Mononuclear cell (primary cell): ENCODE data around the gene ADGRF3. TPM values are rescaled to one million over a fixed set of nuclear protein-coding genes. Genes with fewer than 3 reads are reported as not detected.
A peak's percentile ranks its signal among the peaks of the same experiment; 100 is the strongest.
"Not testable (repeated sequence)": the region's sequence is repeated elsewhere in the genome, so short reads cannot be mapped to it uniquely, and the experiment has no call there.

Experiments
- H3K27me3 ChIP-seq: 2 replicates; pipeline ENCODE4 v1.6.0; 2011; ENCODE audit warnings: low read length, control low read depth; ENCODE audit not compliant: insufficient read depth
- H3K4me1 ChIP-seq: 2 replicates; pipeline ENCODE4 v1.5.1; 2011; ENCODE audit warnings: mild to moderate bottlenecking, low read length, control low read depth; ENCODE audit not compliant: insufficient read depth
- H3K4me3 ChIP-seq: 2 replicates; pipeline ENCODE4 v1.5.1; 2011; ENCODE audit warnings: mild to moderate bottlenecking, low read length, moderate library complexity
- H3K9me3 ChIP-seq: 2 replicates; pipeline ENCODE4 v1.5.1; 2011; ENCODE audit warnings: low read depth, mild to moderate bottlenecking, control low read depth, low read length
- total RNA-seq: library from RNA; depleted of rRNA; stranded (reverse); fragments of >200 nt; gene quantifications from one replicate; pipeline ENCODE4 v1.2.3, GENCODE V29; 2012

ADGRF3 gene
- total RNA-seq: 0.31 TPM

GRCh38 chr2:26346454-26347053, at the start of gene ADGRF3:
ADGRF3 (minus strand) TSS chr2:26346789; CDS start chr2:26346234, 555 bp downstream.
- peaks cover 28% of the 10 kb centered on the region for H3K4me1 ChIP-seq
- no peaks in the 10 kb centered on the region for H3K27me3 ChIP-seq
- H3K4me3 ChIP-seq: peak within 1 kb of the TSS; percentile 70
- H3K9me3 ChIP-seq: no peaks in the 10 kb centered on the region

GRCh38 chr2:26395394-26395793, 48.8 kb upstream of the ADGRF3 start:
- H3K9me3 ChIP-seq: no peaks in the 10 kb centered on the region
- no peaks in the 10 kb centered on the region for H3K4me1 ChIP-seq
- H3K27me3 ChIP-seq: no peaks in the 10 kb centered on the region
- no peak overlapping the region for H3K4me3 ChIP-seq

- Histone ChIP-seq H3K4me3 (no peak overlapping the region), H3K27me3 (no peaks in the 10 kb centered on the region), H3K9me3 (no peaks in the 10 kb centered on the region), H3K4me1 (no peaks in the 10 kb centered on the region)
These were observed 48.1 kb upstream of the ADGRF3 start for GRCh38 chr2:26394694-26395093.

- no peaks in the 10 kb centered on the region for H3K27me3 ChIP-seq
- H3K4me3 ChIP-seq: no peak overlapping the region
- no peaks in the 10 kb centered on the region for H3K9me3 ChIP-seq
- H3K4me1 ChIP-seq: peaks cover 3% of the 10 kb centered on the region
These were observed 40.6 kb upstream of the ADGRF3 start for GRCh38 chr2:26387189-26387588.

GRCh38 chr2:26384597-26384996, 38.0 kb upstream of the ADGRF3 start:
- Histone ChIP-seq H3K4me1 (peaks cover 3% of the 10 kb centered on the region), H3K4me3 (no peak overlapping the region), H3K9me3 (no peaks in the 10 kb centered on the region), H3K27me3 (no peaks in the 10 kb centered on the region)

- Histone ChIP-seq H3K9me3 (no peaks in the 10 kb centered on the region), H3K4me3 (no peak overlapping the region), H3K27me3 (no peaks in the 10 kb centered on the region), H3K4me1 (peaks cover 3% of the 10 kb centered on the region)
These were observed 37.6 kb upstream of the ADGRF3 start for GRCh38 chr2:26384183-26384582.

GRCh38 chr2:26382564-26382963, 36.0 kb upstream of the ADGRF3 start:
- no peak overlapping the region for H3K4me3 ChIP-seq
- no peaks in the 10 kb centered on the region for H3K27me3 ChIP-seq
- H3K4me1 ChIP-seq: peaks cover 3% of the 10 kb centered on the region
- H3K9me3 ChIP-seq: no peaks in the 10 kb centered on the region

GRCh38 chr2:26380281-26380680, 33.7 kb upstream of the ADGRF3 start:
- no peak overlapping the region for H3K4me3 ChIP-seq
- peaks cover 3% of the 10 kb centered on the region for H3K4me1 ChIP-seq
- H3K9me3 ChIP-seq: no peaks in the 10 kb centered on the region
- H3K27me3 ChIP-seq: no peaks in the 10 kb centered on the region

- Histone ChIP-seq H3K27me3 (no peaks in the 10 kb centered on the region), H3K4me1 (no peaks in the 10 kb centered on the region), H3K4me3 (no peak overlapping the region), H3K9me3 (no peaks in the 10 kb centered on the region)
These were observed 30.2 kb upstream of the ADGRF3 start for GRCh38 chr2:26376799-26377198.

GRCh38 chr2:26370909-26371308, 24.3 kb upstream of the ADGRF3 start:
- not testable (repeated sequence) for H3K9me3 ChIP-seq, H3K4me3 ChIP-seq, H3K4me1 ChIP-seq

GRCh38 chr2:26369664-26370063, 23.1 kb upstream of the ADGRF3 start:
- H3K4me3 ChIP-seq, H3K9me3 ChIP-seq, H3K4me1 ChIP-seq, H3K27me3 ChIP-seq: not testable (repeated sequence)

More at GRCh38 chr2:26370909-26371308, 24.3 kb upstream of the ADGRF3 start:
- H3K27me3 ChIP-seq: not testable (repeated sequence)

GRCh38 chr2:26366957-26367356, 20.4 kb upstream of the ADGRF3 start:
- Histone ChIP-seq H3K27me3 (no peaks in the 10 kb centered on the region), H3K9me3 (no peaks in the 10 kb centered on the region), H3K4me3 (no peak overlapping the region), H3K4me1 (no peaks in the 10 kb centered on the region)

- Histone ChIP-seq H3K27me3 (no peaks in the 10 kb centered on the region), H3K4me1 (no peaks in the 10 kb centered on the region), H3K9me3 (no peaks in the 10 kb centered on the region), H3K4me3 (no peak overlapping the region)
These were observed 18.1 kb upstream of the ADGRF3 start for GRCh38 chr2:26364669-26365068.

GRCh38 chr2:26363958-26364357, 17.4 kb upstream of the ADGRF3 start:
- Histone ChIP-seq H3K4me1 (no peaks in the 10 kb centered on the region), H3K4me3 (no peak overlapping the region), H3K27me3 (no peaks in the 10 kb centered on the region), H3K9me3 (no peaks in the 10 kb centered on the region)

GRCh38 chr2:26363323-26363722, 16.7 kb upstream of the ADGRF3 start:
- no peak overlapping the region for H3K4me3 ChIP-seq
- no peaks in the 10 kb centered on the region for H3K27me3 ChIP-seq
- H3K9me3 ChIP-seq: no peaks in the 10 kb centered on the region
- H3K4me1 ChIP-seq: no peaks in the 10 kb centered on the region

- Histone ChIP-seq H3K9me3 (no peaks in the 10 kb centered on the region), H3K4me3 (no peak overlapping the region), H3K27me3 (no peaks in the 10 kb centered on the region), H3K4me1 (no peaks in the 10 kb centered on the region)
These were observed 13.4 kb upstream of the ADGRF3 start for GRCh38 chr2:26359886-26360473.
